HG03439 (cell line): ENCODE data around the gene ZNF469.

ENCODE experiments used
- ATAC-seq: cut with Tn5 transposase; IDR thresholded peaks from one replicate; pipeline ENCODE4 v1.9.1; 2021; ENCODE audit warnings: mild to moderate bottlenecking, moderate library complexity; ENCODE audit not compliant: unreplicated experiment

Gene ZNF469

DNA sequence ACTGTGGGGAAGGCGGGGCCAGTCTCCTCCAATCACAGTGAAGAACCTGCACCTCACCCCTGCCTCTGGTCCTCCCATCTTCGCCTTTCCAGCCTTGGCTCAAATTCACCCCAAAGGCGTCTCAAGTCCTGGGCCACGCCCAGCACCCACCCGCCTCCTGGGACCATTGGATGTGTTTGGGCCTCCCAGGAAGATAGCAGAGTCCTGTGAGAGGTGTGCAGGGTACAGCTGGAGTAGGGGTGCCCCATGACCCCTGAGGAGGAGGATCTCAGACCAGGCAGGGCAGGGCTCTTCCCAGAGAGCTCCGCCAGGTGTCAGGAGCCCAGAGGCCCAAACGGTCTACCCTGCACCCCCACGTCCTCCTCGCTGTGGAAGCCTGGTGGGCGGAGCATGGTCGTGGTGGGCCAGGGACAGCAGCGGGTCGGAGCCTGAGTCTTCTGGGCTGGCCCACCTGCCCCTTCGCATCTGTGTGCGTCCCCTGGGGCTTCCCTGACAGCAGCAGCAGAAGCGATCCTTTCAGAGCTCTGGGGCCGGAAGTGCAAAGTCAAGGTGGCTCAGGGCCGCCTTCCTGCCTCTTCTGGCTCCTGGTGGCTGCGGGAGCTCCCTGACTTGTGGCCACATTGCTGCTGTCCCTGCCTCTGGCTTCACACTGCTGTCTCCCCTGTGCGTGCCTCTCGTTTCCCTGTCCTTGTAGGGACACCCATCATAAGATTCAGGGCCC, 34.9 kb upstream of the ZNF469 start:
- ATAC-seq: no peak

GRCh38 chr16:88348377-88349152, 34.2 kb upstream of the ZNF469 start:
- ATAC-seq: no peak

DNA sequence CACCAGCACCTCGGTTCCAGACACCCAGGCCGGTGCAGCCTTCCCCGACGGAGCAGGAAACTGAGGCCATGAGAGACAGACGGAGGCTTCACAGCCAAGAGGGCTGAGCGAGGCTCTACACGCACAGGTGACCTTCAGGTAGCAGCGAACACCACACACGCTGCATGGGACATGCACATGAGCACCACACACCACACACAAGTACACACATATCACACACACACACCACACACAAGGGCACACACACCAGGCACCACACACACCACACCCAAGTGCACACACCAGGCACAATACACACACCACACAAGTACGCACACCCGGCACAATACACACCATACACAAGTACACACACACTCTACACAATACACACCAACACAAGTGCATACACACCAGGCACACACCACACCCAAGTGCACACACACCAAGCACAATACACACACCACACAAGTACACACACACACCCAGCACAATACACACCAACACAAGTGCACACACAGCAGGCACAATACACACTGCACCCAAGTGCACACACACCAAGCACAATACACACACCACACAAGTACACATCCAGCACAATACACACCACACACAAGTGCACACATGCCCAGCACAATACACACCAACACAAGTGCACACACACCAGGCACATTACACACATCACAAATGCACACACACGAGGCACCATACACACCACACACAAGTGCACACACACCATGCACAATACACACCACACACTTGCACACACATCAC, 33.4 kb upstream of the ZNF469 start:
- ATAC-seq: no peak

GRCh38 chr16:88349903-88350900, 32.6 kb upstream of the ZNF469 start:
- no peak for ATAC-seq

DNA sequence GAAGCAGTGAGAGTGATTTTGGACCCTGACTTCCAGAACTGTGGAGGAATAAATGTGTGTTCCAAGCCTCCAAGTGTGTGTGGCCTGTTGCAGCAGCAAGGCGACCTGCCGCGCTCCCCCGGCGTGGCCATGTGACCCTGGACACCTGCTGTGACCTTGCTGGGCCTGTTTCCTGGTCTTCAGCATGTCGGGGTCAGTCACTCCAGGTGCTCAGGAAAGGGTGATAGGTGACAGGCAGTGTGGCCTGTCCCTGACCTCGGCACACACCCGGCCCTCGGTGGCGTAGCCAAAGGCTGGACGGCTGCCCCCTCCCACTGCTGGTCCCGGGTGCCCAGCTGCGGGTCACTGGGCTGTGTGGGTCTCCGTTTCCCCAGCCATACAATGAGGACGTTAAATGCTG, 31.8 kb upstream of the ZNF469 start:
- no peak for ATAC-seq

- ATAC-seq: no peak
These were observed 31.2 kb upstream of the ZNF469 start for GRCh38 chr16:88351491-88352101.

DNA sequence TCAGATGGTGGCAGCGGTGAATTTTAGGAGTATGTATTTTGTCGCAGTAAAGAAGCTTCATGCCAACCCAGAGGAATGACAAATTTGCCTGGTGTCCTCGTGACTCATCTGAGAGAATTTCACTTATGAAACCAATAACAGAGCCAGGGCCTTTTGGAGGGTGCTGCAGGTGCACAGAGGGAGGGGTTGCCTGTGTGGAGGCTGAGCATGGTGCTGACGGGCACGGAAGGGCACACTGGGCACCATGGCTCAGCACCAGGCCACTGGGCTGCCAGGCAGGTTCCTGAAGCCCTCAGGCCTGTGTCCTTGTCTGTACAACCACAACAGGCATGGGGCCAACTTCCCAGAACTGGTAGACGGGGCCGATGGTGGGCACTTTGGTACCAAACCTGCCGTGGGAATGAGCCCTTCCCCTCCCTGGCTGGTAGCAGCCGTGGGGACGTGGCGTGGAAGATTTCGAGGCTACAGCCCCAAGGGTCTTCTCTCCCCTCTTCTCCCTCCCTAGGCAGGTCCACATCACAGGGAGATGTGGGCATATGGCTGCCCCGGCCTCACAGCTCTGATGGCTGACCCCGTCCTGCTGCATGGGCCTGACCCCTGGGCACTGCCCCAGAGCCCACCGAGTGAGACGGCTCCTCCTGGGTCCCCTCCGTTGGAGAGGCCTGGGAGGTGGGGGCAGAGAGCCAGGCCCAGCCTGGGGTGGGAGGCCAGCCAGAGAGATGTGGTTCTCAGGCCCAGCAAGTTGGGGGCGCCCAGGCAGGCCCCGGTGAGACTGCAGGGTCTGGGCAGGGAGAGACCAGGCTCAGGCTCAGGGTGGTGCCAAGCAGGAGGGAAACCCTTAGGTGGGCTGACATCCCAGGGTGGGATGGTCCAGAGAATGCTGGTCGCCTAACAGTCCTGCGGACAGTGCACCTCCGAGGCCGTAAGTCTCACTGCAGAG, 30.2 kb upstream of the ZNF469 start:
- no peak for ATAC-seq

DNA sequence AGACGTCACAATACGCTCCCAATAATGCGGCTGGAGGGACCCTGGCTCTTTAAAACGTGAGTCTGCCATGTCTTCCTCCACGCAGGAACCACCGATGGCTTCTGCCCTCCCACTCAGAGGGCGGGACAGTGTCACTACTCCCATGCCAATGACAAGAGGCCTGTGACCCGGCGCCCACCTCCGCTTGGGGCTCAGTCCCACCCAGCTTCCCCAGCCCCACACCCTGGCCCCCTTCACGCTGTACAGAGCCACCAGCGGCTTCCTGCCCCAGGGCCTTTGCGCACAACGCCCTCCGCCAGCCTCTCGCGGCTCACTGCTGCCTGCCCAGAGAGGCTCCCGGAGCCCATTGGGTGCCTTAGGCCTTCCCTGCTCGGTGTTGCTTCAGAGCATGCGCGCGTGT, 29.5 kb upstream of the ZNF469 start:
- ATAC-seq: no peak

- no peak for ATAC-seq
These were observed 29.1 kb upstream of the ZNF469 start for GRCh38 chr16:88353691-88354090.

- no peak for ATAC-seq
These were observed 28.3 kb upstream of the ZNF469 start for GRCh38 chr16:88354229-88355092.

DNA sequence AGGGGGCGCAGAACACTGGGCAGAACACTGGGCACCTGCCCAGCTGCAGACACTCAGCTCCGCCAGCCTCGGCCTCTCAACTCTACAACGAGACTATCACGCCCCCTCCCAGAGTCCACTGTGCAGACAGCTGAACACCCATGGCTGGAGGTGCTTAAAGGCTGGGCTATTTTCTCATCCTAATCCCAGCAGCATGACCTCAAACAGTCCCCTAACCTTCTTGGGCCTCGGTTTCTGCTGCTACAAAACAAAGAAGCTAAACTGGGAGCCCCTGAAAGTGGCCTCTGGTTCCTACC, 27.7 kb upstream of the ZNF469 start:
- ATAC-seq: no peak

- no peak for ATAC-seq
These were observed 27.2 kb upstream of the ZNF469 start for GRCh38 chr16:88355389-88356123.

DNA sequence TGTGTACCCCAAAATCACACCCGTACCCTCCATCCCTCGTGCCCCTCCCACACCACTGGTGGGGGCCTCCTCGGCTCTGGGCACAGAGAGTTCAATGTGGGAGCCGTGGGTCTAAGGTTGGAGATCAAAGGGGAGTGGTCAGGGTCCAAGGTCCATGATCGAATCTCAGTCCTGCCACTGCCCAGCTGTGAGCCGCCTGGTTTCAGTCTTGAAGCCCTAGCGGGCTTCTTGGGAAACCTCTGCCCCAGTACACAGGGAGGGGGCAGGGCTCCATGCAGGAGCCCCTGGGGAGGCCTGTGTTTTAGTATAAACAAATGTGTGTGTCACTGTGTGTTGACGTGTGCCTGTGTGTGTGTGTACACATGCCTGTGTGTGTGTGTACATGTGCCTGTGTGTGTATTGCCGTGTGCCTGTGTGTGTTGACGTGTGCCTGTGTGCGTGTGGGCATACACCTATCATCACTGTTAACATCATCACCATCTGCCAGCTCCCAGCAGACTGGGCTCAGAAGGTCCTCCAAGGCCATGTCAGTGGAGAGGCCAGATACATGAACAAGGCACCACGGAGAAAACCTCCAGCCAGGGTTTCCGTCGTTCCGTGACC, 26.5 kb upstream of the ZNF469 start:
- ATAC-seq: no peak

DNA sequence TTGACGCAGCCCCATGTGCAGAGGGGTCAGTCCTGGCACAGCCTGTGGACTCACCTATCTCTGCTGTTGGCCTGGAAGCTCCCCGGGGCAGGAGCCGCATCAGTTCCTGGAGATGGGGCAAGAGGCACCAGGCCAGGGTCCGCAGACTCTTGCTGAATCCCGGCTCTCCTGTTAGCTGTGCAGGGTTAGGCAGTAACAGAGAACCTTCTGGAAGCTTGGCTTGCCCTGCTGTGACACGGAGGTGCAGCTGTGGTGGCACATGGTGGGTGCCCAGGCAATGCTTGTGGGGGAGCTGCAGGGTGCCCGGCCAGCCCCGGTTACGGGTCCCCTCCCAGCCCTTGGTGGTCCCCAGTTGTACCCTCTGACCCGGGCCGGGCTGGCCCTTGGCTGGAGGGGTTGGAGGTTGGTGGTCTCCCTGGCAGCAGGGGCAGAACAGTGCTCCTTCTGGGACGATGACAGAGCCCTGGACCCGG, 26.0 kb upstream of the ZNF469 start:
- no peak for ATAC-seq

DNA sequence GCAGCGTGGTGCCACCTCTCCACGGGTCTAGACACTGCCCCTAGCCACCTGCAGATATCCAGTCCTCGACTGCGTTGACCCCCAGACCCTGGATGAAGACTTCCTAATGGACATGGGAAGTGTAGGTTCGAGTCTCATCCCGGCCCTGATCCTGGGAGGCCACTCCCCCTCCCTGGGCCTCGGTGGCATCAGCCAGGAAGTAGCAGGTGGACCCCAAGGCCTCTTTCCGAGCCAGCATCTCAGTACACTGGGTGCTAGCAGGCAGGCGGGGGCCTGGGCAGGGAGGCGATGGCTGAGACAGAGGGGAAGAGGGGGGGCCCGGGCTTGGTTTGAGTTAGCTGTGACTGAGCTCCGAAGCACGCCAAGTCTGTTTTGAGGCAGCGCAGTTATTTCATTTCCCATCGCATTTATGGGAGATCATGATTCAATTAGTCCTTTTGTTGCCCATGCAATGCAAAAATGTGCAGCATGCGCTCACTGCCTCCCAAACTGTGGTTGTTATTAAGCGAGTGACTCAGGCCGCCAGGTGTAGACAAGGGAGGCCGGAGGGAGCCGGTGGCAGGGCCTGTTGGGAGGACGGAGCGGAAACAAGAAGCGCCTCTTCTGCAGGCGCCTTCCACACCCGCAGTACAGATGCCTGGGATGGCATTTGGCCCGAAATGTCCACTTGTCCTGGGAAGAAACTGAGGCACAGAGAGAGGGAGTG, 25.3 kb upstream of the ZNF469 start:
- ATAC-seq: no peak

DNA sequence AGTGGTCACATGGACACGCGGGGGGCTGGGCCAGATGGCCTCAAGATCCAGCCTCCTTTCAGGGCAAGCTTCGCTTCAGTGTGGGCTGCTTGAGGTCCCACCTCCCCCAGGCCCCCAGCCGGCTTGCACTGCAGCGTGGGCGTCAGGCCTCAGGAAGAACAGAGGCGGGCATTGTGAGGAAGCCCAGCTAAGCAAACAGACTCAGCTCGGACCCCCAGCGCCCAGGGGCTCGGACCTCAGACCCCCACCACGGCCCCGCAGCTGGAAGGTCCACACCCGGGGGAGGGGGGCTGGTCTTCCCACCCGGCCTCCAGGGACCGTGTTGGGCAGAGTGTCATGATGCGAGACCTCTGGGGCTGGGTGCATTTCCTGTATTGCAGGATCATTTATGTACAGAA, 24.7 kb upstream of the ZNF469 start:
- ATAC-seq: no peak
